Measurements from ENCODE around the gene CD200.

CD200 gene

GRCh38 chr3:112388972-112389371 is 56.0 kb downstream of the CD200 start:
- ChIA-PET CTCF (no interaction called here), POLR2A (ENCODE audit: low non-redundant PET) (no interaction called here)
- TF ChIP-seq CTCF (conservative IDR thresholded peaks at IDR 0.05; ENCODE audit: low read depth): no peak
- no peak overlapping the region for H3K27ac ChIP-seq
- DNase-seq (ENCODE audit: low spot score): no peak

GRCh38 chr3:112389961-112390360 is 57.0 kb downstream of the CD200 start:
- ChIA-PET CTCF (no interaction called here), POLR2A (ENCODE audit: low non-redundant PET) (no interaction called here)
- no peak for DNase-seq (ENCODE audit: low spot score)
- TF ChIP-seq CTCF (conservative IDR thresholded peaks at IDR 0.05; ENCODE audit: low read depth): no peak
- H3K27ac ChIP-seq: no peak overlapping the region

- peak; percentile 22 for DNase-seq (ENCODE audit: low spot score)
- ChIA-PET POLR2A (ENCODE audit: low non-redundant PET) (no interaction called here), CTCF (interaction anchor here (0.7 to 1.0 kb wide), 2 partner anchors 33 to 391 kb away, joined by 3 to 4 read pairs; no protein-coding TSS in a partner anchor)
- H3K27ac ChIP-seq: peak overlapping the region; percentile 41; the same call in 1 of the 2 replicates
- TF ChIP-seq CTCF (conservative IDR thresholded peaks at IDR 0.05; ENCODE audit: low read depth): no peak
These were observed 58.1 kb downstream of the CD200 start for GRCh38 chr3:112390783-112391641.

GRCh38 chr3:112391648-112392047 is 58.7 kb downstream of the CD200 start:
- ChIA-PET POLR2A (ENCODE audit: low non-redundant PET) (no interaction called here), CTCF (interaction anchor here (0.6 to 0.7 kb wide), 2 partner anchors 76 to 390 kb away, joined by 3 to 5 read pairs; no protein-coding TSS in a partner anchor)
- DNase-seq (ENCODE audit: low spot score): no peak
- H3K27ac ChIP-seq: peak overlapping the region; percentile 41; the same call in 1 of the 2 replicates
- no peak for TF ChIP-seq CTCF (conservative IDR thresholded peaks at IDR 0.05; ENCODE audit: low read depth)

GRCh38 chr3:112392393-112393359 is 59.7 kb downstream of the CD200 start:
- TF ChIP-seq CTCF (conservative IDR thresholded peaks at IDR 0.05; ENCODE audit: low read depth): no peak
- DNase-seq (ENCODE audit: low spot score): no peak
- CTCF ChIA-PET: interaction anchor here (0.6 kb wide), 2 partner anchors 13 to 991 kb away, joined by 3 read pairs; no protein-coding TSS in a partner anchor
- no peak overlapping the region for H3K27ac ChIP-seq
- POLR2A ChIA-PET (ENCODE audit: low non-redundant PET): no interaction called here

GRCh38 chr3:112393360-112393728 is 60.4 kb downstream of the CD200 start:
- H3K27ac ChIP-seq: no peak overlapping the region
- ChIA-PET CTCF (interaction anchor here (0.6 kb wide), 1 partner anchor 13 kb away, joined by 3 read pairs; no protein-coding TSS in a partner anchor), POLR2A (ENCODE audit: low non-redundant PET) (no interaction called here)
- no peak for DNase-seq (ENCODE audit: low spot score)
- no peak for TF ChIP-seq CTCF (conservative IDR thresholded peaks at IDR 0.05; ENCODE audit: low read depth)

Measured in RWPE1 (cell line).